ENCODE results near the gene LFNG. TPM values are rescaled to one million over a fixed set of nuclear protein-coding genes. Genes with fewer than 3 reads are reported as not detected.

LFNG gene
- total RNA-seq, 3 donors from 2014 or later (not counting 1 experiment from before 2014, with no cell fraction given) = 140 to 191 (median 176) TPM

- ATAC-seq (no peak), DNase-seq (no peak)
- H3K27me3 ChIP-seq (ENCODE audit: control insufficient read depth, insufficient read depth, low read length) = no peaks in the 10 kb centered on the region
- no peak overlapping the region for H3K4me3 Mint-ChIP-seq
- H3K27me3 Mint-ChIP-seq (ENCODE audit: low read depth in 2 of 2) = peaks cover 7 to 11% of the 10 kb centered on the region in 2 donors
- H3K27ac ChIP-seq (ENCODE audit: low read length) = no peak overlapping the region
- H3K27ac Mint-ChIP-seq = no peak overlapping the region
- TF ChIP-seq CTCF (IDR thresholded peaks at IDR 0.05) = no peak
- H3K36me3 ChIP-seq (ENCODE audit: control insufficient read depth, insufficient read depth, low read length) = no peaks in the 10 kb centered on the region
- intact Hi-C loops (cut with micrococcal nuclease) = no loop called here
- no peaks in the 10 kb centered on the region for H3K36me3 Mint-ChIP-seq
- H3K9me3 Mint-ChIP-seq = no peaks in the 10 kb centered on the region
- 25% methylated on average over 17 of the region's 17 CpGs for WGBS (ENCODE audit: insufficient coverage)
- no peaks in the 10 kb centered on the region for H3K9me3 ChIP-seq (ENCODE audit: control insufficient read depth, insufficient read depth, low read length)
- no peak overlapping the region for H3K4me3 ChIP-seq (ENCODE audit: low read length)
- peaks cover 5 to 6% of the 10 kb centered on the region in 2 donors for H3K4me1 Mint-ChIP-seq
- peaks cover 8% of the 10 kb centered on the region for H3K4me1 ChIP-seq (ENCODE audit: control insufficient read depth, insufficient read depth, low read length)
These were observed 48.2 kb upstream of the LFNG start for GRCh38 chr7:2471396-2471795.

- Mint-ChIP-seq H3K36me3 (no peaks in the 10 kb centered on the region), H3K27ac (no peak overlapping the region), H3K9me3 (no peaks in the 10 kb centered on the region), H3K4me1 (peaks cover 5 to 11% of the 10 kb centered on the region in 2 donors), H3K27me3 (ENCODE audit: low read depth in 2 of 2) (peaks cover 7 to 11% of the 10 kb centered on the region in 2 donors), H3K4me3 (no peak overlapping the region)
- Histone ChIP-seq H3K27ac (ENCODE audit: low read length) (no peak overlapping the region), H3K4me1 (ENCODE audit: control insufficient read depth, insufficient read depth, low read length) (peaks cover 17% of the 10 kb centered on the region), H3K9me3 (ENCODE audit: control insufficient read depth, insufficient read depth, low read length) (no peaks in the 10 kb centered on the region), H3K4me3 (ENCODE audit: low read length) (no peak overlapping the region), H3K36me3 (ENCODE audit: control insufficient read depth, insufficient read depth, low read length) (no peaks in the 10 kb centered on the region), H3K27me3 (ENCODE audit: control insufficient read depth, insufficient read depth, low read length) (no peaks in the 10 kb centered on the region)
- intact Hi-C loops (cut with micrococcal nuclease) = no loop called here
- ATAC-seq (no peak), DNase-seq (no peak)
- 93% methylated on average over 6 of the region's 6 CpGs for WGBS (ENCODE audit: insufficient coverage)
- TF ChIP-seq CTCF (IDR thresholded peaks at IDR 0.05) = no peak
These were observed 46.8 kb upstream of the LFNG start for GRCh38 chr7:2472739-2473138.

- Histone ChIP-seq H3K9me3 (ENCODE audit: control insufficient read depth, insufficient read depth, low read length) (no peaks in the 10 kb centered on the region), H3K27ac (ENCODE audit: low read length) (no peak overlapping the region), H3K36me3 (ENCODE audit: control insufficient read depth, insufficient read depth, low read length) (no peaks in the 10 kb centered on the region), H3K4me1 (ENCODE audit: control insufficient read depth, insufficient read depth, low read length) (peaks cover 24% of the 10 kb centered on the region), H3K27me3 (ENCODE audit: control insufficient read depth, insufficient read depth, low read length) (no peaks in the 10 kb centered on the region), H3K4me3 (ENCODE audit: low read length) (no peak overlapping the region)
- Mint-ChIP-seq H3K9me3 (no peaks in the 10 kb centered on the region), H3K27ac (no peak overlapping the region), H3K27me3 (ENCODE audit: low read depth in 2 of 2) (peaks cover 7 to 11% of the 10 kb centered on the region in 2 donors), H3K4me1 (peaks cover 5 to 19% of the 10 kb centered on the region in 2 donors), H3K4me3 (no peak overlapping the region), H3K36me3 (no peaks in the 10 kb centered on the region)
- DNase-seq (no peak), ATAC-seq (no peak)
- intact Hi-C loops (cut with micrococcal nuclease) = no loop called here
- no peak for TF ChIP-seq CTCF (IDR thresholded peaks at IDR 0.05)
- WGBS (ENCODE audit: insufficient coverage) = 91% methylated on average over 11 of the region's 12 CpGs
These were observed 45.9 kb upstream of the LFNG start for GRCh38 chr7:2473496-2474180.

- no peaks in the 10 kb centered on the region for H3K36me3 Mint-ChIP-seq
- 85% methylated on average over 14 of the region's 15 CpGs for WGBS (ENCODE audit: insufficient coverage)
- peaks cover 0 to 16% of the 10 kb centered on the region in 2 donors for H3K4me1 Mint-ChIP-seq
- H3K4me3 Mint-ChIP-seq = no peak overlapping the region
- Histone ChIP-seq H3K4me1 (ENCODE audit: control insufficient read depth, insufficient read depth, low read length) (peaks cover 19% of the 10 kb centered on the region), H3K27ac (ENCODE audit: low read length) (no peak overlapping the region), H3K36me3 (ENCODE audit: control insufficient read depth, insufficient read depth, low read length) (no peaks in the 10 kb centered on the region), H3K9me3 (ENCODE audit: control insufficient read depth, insufficient read depth, low read length) (no peaks in the 10 kb centered on the region), H3K4me3 (ENCODE audit: low read length) (no peak overlapping the region), H3K27me3 (ENCODE audit: control insufficient read depth, insufficient read depth, low read length) (no peaks in the 10 kb centered on the region)
- intact Hi-C loops (cut with micrococcal nuclease) = no loop called here
- no peak overlapping the region for H3K27ac Mint-ChIP-seq
- DNase-seq (no peak), ATAC-seq (no peak)
- no peaks in the 10 kb centered on the region for H3K9me3 Mint-ChIP-seq
- H3K27me3 Mint-ChIP-seq (ENCODE audit: low read depth in 2 of 2) = peaks cover under 1 to 9% of the 10 kb centered on the region in 2 donors
- no peak for TF ChIP-seq CTCF (IDR thresholded peaks at IDR 0.05)
These were observed 45.4 kb upstream of the LFNG start for GRCh38 chr7:2474224-2474623.

Measured in natural killer cell (primary cell).